ENCODE results near the gene PODN.

GRCh38 chr1:53111073-53111556 lies 49.1 kb downstream of the PODN start:
- TF ChIP-seq CTCF (IDR thresholded peaks at IDR 0.05) (no peak), POLR2A (IDR thresholded peaks at IDR 0.05) (no peak)
